A549 (cell line): Measurements from ENCODE around the gene AMMECR1.

Experiments
- CTCF ChIP-seq: fragments of >200 bp; sonication (Bioruptor Twin); formaldehyde crosslinking; IDR thresholded peaks from 3 replicates; pipeline ENCODE4 v1.5.1; 2016
- KDM1A ChIP-seq: fragments of 200-600 bp; sonication (generic); IDR thresholded peaks from 2 replicates; pipeline ENCODE4 v1.6.1; 2016; ENCODE audit warnings: low read depth, mild to moderate bottlenecking
- POLR2A ChIP-seq: IDR thresholded peaks from 2 replicates; pipeline ENCODE4 v1.6.1; 2012; ENCODE audit warnings: mild to moderate bottlenecking, low read length

DNA sequence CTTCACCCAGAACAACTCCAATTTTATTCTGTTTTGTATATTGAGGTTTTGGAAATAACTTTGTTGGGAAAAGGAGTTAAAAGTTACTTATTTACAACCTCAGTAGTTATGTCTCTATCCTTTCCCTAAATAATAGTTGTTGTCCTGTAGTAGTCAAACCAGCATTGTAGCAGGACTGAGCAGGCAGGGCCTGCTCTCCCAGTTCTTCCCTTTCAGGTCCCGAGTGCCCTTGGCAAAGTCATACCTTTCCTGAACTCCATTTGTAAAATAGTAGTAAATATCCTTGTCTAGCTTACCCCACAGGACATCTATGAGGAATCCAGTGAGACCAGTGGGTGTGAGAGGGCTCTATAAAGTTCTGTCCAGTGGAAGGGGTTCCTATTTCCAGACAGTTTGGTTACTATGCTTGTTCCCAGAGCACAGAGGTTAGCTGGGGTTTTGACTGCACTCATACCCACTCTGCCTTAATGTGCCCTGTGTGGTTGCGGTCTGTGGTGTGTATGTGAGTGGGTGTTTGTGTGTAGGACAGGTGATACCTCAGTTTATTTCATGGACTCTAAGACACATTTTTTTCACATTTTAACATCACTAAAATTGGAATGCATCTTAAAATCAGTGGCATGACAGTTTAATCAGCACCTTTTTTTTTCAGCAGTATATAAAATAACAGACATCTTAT is 136.3 kb downstream of the AMMECR1 start:
- TF ChIP-seq KDM1A (no peak), POLR2A (no peak), CTCF (no peak)
